WTC11 (cell line): Measurements from ENCODE around the gene COL5A3. TPM values are rescaled to one million over a fixed set of nuclear protein-coding genes. Genes with fewer than 3 reads are reported as not detected.

Experiments used
- ATAC-seq: fragments of 200-7000 bp; cut with Tn5 transposase; 2 replicates; pipeline ENCODE4 v1.10.0; 2021; ENCODE audit warnings: mild to moderate bottlenecking, moderate library complexity
- CTCF ChIA-PET: fragments of 300-600 bp; sonication (Branson Sonifier 250); formaldehyde crosslinking; loops from one replicate; lab custom pipeline; 2021; ENCODE audit warnings: antibody characterized with exemption; lab: Charles Lee
- POLR2A ChIA-PET: fragments of 350-600 bp; sonication (Branson Sonifier 250); formaldehyde crosslinking; loops from one replicate; lab custom pipeline; 2021; ENCODE audit warnings: antibody characterized with exemption; lab: Charles Lee
- DNase-seq: peaks from one replicate; pipeline ENCODE4 v3.0.0; 2021; ENCODE audit warnings: low spot score
- H3K27ac Mint-ChIP-seq: 2 replicates; pipeline ENCODE4 v1.8.0; 2021; ENCODE audit warnings: mixed read lengths
- H3K27me3 Mint-ChIP-seq: 2 replicates; pipeline ENCODE4 v1.8.0; 2021; ENCODE audit warnings: low read depth, mild to moderate bottlenecking, moderate library complexity, mixed read lengths
- H3K36me3 Mint-ChIP-seq: 2 replicates; pipeline ENCODE4 v1.8.0; 2021; ENCODE audit warnings: mixed read lengths
- H3K4me1 Mint-ChIP-seq: 2 replicates; pipeline ENCODE4 v1.8.0; 2022; ENCODE audit warnings: mixed read lengths
- H3K4me3 Mint-ChIP-seq: 2 replicates; pipeline ENCODE4 v1.8.0; 2021; ENCODE audit warnings: mild to moderate bottlenecking, moderate library complexity, mixed read lengths
- H3K9me3 Mint-ChIP-seq: 2 replicates; pipeline ENCODE4 v1.8.0; 2021; ENCODE audit warnings: mixed read lengths
- CREM ChIP-seq: sonication (generic); formaldehyde crosslinking; IDR thresholded peaks from 2 replicates; pipeline ENCODE4 v1.8.1; 2022; ENCODE audit warnings: mild to moderate bottlenecking, missing genetic modification reagents, moderate library complexity
- EMX1 ChIP-seq: fragments of 250-450 bp; sonication (Bioruptor Pico); IDR thresholded peaks from 2 replicates; pipeline ENCODE4 v1.8.0; 2021; ENCODE audit warnings: mild to moderate bottlenecking
- FOXK1 ChIP-seq: sonication (generic); formaldehyde crosslinking; IDR thresholded peaks from 2 replicates; pipeline ENCODE4 v1.8.0; 2022; ENCODE audit warnings: mild to moderate bottlenecking, moderate library complexity, missing genetic modification reagents
- FOXP1 ChIP-seq: sonication (generic); formaldehyde crosslinking; IDR thresholded peaks from 2 replicates; pipeline ENCODE4 v1.8.0; 2022; ENCODE audit warnings: missing genetic modification reagents, mild to moderate bottlenecking, moderate library complexity, borderline replicate concordance
- GABPB1 ChIP-seq: sonication (generic); formaldehyde crosslinking; IDR thresholded peaks from 2 replicates; pipeline ENCODE4 v1.8.1; 2023; ENCODE audit warnings: mild to moderate bottlenecking, missing genetic modification reagents
- GRHL2 ChIP-seq: fragments of 250-450 bp; sonication (Bioruptor Pico); IDR thresholded peaks from 2 replicates; pipeline ENCODE4 v1.8.0; 2022; ENCODE audit warnings: mild to moderate bottlenecking, moderate library complexity; ENCODE audit not compliant: insufficient replicate concordance, severe bottlenecking
- JAZF1 ChIP-seq: fragments of 250-450 bp; sonication (Bioruptor Pico); IDR thresholded peaks from 2 replicates; pipeline ENCODE4 v1.9.0; 2021; ENCODE audit warnings: moderate library complexity, mild to moderate bottlenecking, inconsistent platforms
- MAX ChIP-seq: sonication (generic); formaldehyde crosslinking; IDR thresholded peaks from 2 replicates; pipeline ENCODE4 v1.8.0; 2022; ENCODE audit warnings: mild to moderate bottlenecking, missing genetic modification reagents
- MXD4 ChIP-seq: fragments of 250-450 bp; sonication (Bioruptor Pico); IDR thresholded peaks from 2 replicates; pipeline ENCODE4 v1.8.0; 2021; ENCODE audit warnings: mild to moderate bottlenecking, moderate library complexity, borderline replicate concordance
- MYBL2 ChIP-seq: sonication (generic); formaldehyde crosslinking; IDR thresholded peaks from 2 replicates; pipeline ENCODE4 v1.8.1; 2023; ENCODE audit warnings: mild to moderate bottlenecking, moderate library complexity, missing genetic modification reagents
- NFATC4 ChIP-seq: fragments of 250-450 bp; sonication (Bioruptor Pico); IDR thresholded peaks from 2 replicates; pipeline ENCODE4 v1.9.0; 2021; ENCODE audit warnings: mild to moderate bottlenecking
- NR2C2 ChIP-seq: sonication (generic); formaldehyde crosslinking; IDR thresholded peaks from 2 replicates; pipeline ENCODE4 v1.8.0; 2022; ENCODE audit warnings: mild to moderate bottlenecking, missing genetic modification reagents
- SMAD3 ChIP-seq: sonication (generic); formaldehyde crosslinking; IDR thresholded peaks from 2 replicates; pipeline ENCODE4 v1.8.0; 2022; ENCODE audit warnings: missing genetic modification reagents, mild to moderate bottlenecking, borderline replicate concordance
- TP53 ChIP-seq: sonication (generic); formaldehyde crosslinking; IDR thresholded peaks from 2 replicates; pipeline ENCODE4 v1.8.1; 2023; ENCODE audit warnings: mild to moderate bottlenecking, missing genetic modification reagents
- USF1 ChIP-seq: sonication (generic); formaldehyde crosslinking; IDR thresholded peaks from 2 replicates; pipeline ENCODE4 v1.8.0; 2022; ENCODE audit warnings: mild to moderate bottlenecking, missing genetic modification reagents
- ZNF138 ChIP-seq: sonication (generic); formaldehyde crosslinking; conservative IDR thresholded peaks from 2 replicates; pipeline ENCODE4 v1.8.1; 2022; ENCODE audit warnings: mild to moderate bottlenecking, moderate library complexity, missing genetic modification reagents
- ZNF219 ChIP-seq: sonication (generic); formaldehyde crosslinking; IDR thresholded peaks from 2 replicates; pipeline ENCODE4 v1.8.0; 2023; ENCODE audit warnings: missing genetic modification reagents, mild to moderate bottlenecking, borderline replicate concordance
- ZNF232 ChIP-seq: sonication (generic); formaldehyde crosslinking; IDR thresholded peaks from 2 replicates; pipeline ENCODE4 v1.8.0; 2022; ENCODE audit warnings: mild to moderate bottlenecking, missing genetic modification reagents
- ZNF317 ChIP-seq: sonication (generic); formaldehyde crosslinking; IDR thresholded peaks from 2 replicates; pipeline ENCODE4 v1.8.1; 2023; ENCODE audit warnings: low read depth, mild to moderate bottlenecking, moderate library complexity, missing genetic modification reagents, borderline replicate concordance
- ZNF423 ChIP-seq: fragments of 250-450 bp; sonication (Bioruptor Pico); IDR thresholded peaks from 2 replicates; pipeline ENCODE4 v2.1.2; 2022; ENCODE audit warnings: mild to moderate bottlenecking, moderate library complexity
- ZSCAN18 ChIP-seq: fragments of 250-450 bp; sonication (Bioruptor Pico); IDR thresholded peaks from 2 replicates; pipeline ENCODE4 v2.1.2; 2022; ENCODE audit warnings: mild to moderate bottlenecking, moderate library complexity
- total RNA-seq: library from RNA; stranded (reverse); gene quantifications from 3 replicates; pipeline ENCODE4 v1.2.3, GENCODE V29; 2021

The COL5A3 gene
- total RNA-seq, 1 experiment from 2014 or later: 0.81 TPM

GRCh38 chr19:9981406-9982260 lies 28.7 kb downstream of the COL5A3 start:
- ChIA-PET CTCF (interaction anchor here (6.2 kb wide), 1 partner anchor 19 kb away, joined by 71 read pairs; no protein-coding TSS in a partner anchor), POLR2A (no interaction called here)
- H3K4me1 Mint-ChIP-seq: peaks cover 2% of the 10 kb centered on the region
- H3K36me3 Mint-ChIP-seq: no peaks in the 10 kb centered on the region
- DNase-seq: no peak
- no peak for TF ChIP-seq ZNF219 (CRISPR knock-in tag)
- no peak for TF ChIP-seq FOXP1
- no peak for TF ChIP-seq SMAD3
- no peak for TF ChIP-seq MXD4 (CRISPR knock-in tag)
- no peak for TF ChIP-seq MAX (CRISPR knock-in tag)
- TF ChIP-seq JAZF1 (CRISPR knock-in tag): no peak
- no peak for TF ChIP-seq ZNF317 (CRISPR knock-in tag)
- TF ChIP-seq NFATC4: no peak
- no peak for TF ChIP-seq GABPB1 (CRISPR knock-in tag)
- no peak for TF ChIP-seq USF1 (CRISPR knock-in tag)
- no peak for TF ChIP-seq NR2C2 (CRISPR knock-in tag)
- TF ChIP-seq ZNF232: no peak
- no peak for TF ChIP-seq MYBL2 (CRISPR knock-in tag)
- no peak for TF ChIP-seq TP53 (CRISPR knock-in tag)
- H3K27ac Mint-ChIP-seq: no peak overlapping the region
- H3K27me3 Mint-ChIP-seq: no peaks in the 10 kb centered on the region; the same call in 1 of the 2 replicates
- no peak overlapping the region for H3K4me3 Mint-ChIP-seq
- ATAC-seq: no peak
- H3K9me3 Mint-ChIP-seq: no peaks in the 10 kb centered on the region

- POLR2A ChIA-PET: no interaction called here
- Mint-ChIP-seq H3K36me3 (no peaks in the 10 kb centered on the region), H3K4me3 (no peak overlapping the region), H3K27ac (no peak overlapping the region), H3K27me3 (peaks cover 32% of the 10 kb centered on the region), H3K4me1 (peaks cover 3% of the 10 kb centered on the region), H3K9me3 (peaks cover 4% of the 10 kb centered on the region; the same call in 1 of the 2 replicates)
- DNase-seq: no peak
- TF ChIP-seq FOXK1 (CRISPR knock-in tag) (no peak), MXD4 (CRISPR knock-in tag) (no peak), ZNF423 (CRISPR knock-in tag) (no peak), CREM (CRISPR knock-in tag) (no peak), ZNF138 (CRISPR knock-in tag) (no peak), ZSCAN18 (CRISPR knock-in tag) (no peak), GRHL2 (CRISPR knock-in tag) (no peak), EMX1 (CRISPR knock-in tag) (no peak)
- CTCF ChIA-PET: no interaction called here
- ATAC-seq: no peak
These were observed 38.2 kb downstream of the COL5A3 start for GRCh38 chr19:9972103-9972502.
